Pancreas (tissue), 10 donors: ENCODE data around the gene PIK3AP1. TPM values are rescaled to one million over a fixed set of nuclear protein-coding genes. Genes with fewer than 3 reads are reported as not detected.

Experiments used
- ATAC-seq, 4 donors: fragments of 200-7000 bp; cut with Tn5 transposase; one replicate each; pipeline versions ENCODE4 v1.8.0 to v1.9.1; 2020; ENCODE audit warnings: mild to moderate bottlenecking in 4 of 4, moderate library complexity in 4 of 4
- DNase-seq, 6 donors: peaks; one replicate each; pipeline ENCODE4 v3.0.0-alpha.2; 2020
- FAIRE-seq: peaks from 2 replicates; lab custom pipeline; 2012; peaks lifted over from hg19 to GRCh38; lab: Jason Lieb, UNC
- H3K27ac ChIP-seq, 4 donors: fragments of 200-600 bp; sonication (generic); 1 replicate in 3 of 4; 2 replicates in 1 of 4; pipeline versions ENCODE4 v1.5.0 to v1.8.0; 2020
- H3K27me3 ChIP-seq, 4 donors: fragments of 200-600 bp; one replicate each; pipeline ENCODE4 v1.8.0; 2021
- H3K36me3 ChIP-seq, 3 donors: fragments of 200-600 bp; sonication (generic) in 1 of 3; one replicate each; pipeline versions ENCODE4 v1.5.0 to v1.8.0; 2020 to 2021
- H3K4me1 ChIP-seq, 3 donors: fragments of 200-600 bp; one replicate each; pipeline ENCODE4 v1.8.0; 2021
- H3K4me3 ChIP-seq, 4 donors: fragments of 200-600 bp; sonication (generic) in 2 of 4; one replicate each; pipeline versions ENCODE4 v1.5.0 to v1.8.0; 2020 to 2021
- H3K9me3 ChIP-seq, 4 donors: fragments of 200-600 bp; one replicate each; pipeline ENCODE4 v1.8.0; 2021
- CTCF ChIP-seq, 4 donors: fragments of 200-600 bp; sonication (generic) in 3 of 4; IDR thresholded peaks; one replicate each; pipeline versions ENCODE4 v1.5.0 to v1.8.0; 2021; ENCODE audit warnings: antibody characterized with exemption in 4 of 4
- WGBS, 2 donors: extraction: QIAGEN DNeasy Blood & Tissue Kit; methylation state at CpG; one replicate each; pipeline ENCODE4 v1.1.7; 2013; 5-methylcytosine and 5-hydroxymethylcytosine counted together
- intact Hi-C, 3 donors: fragments of 100-400 bp; cut with DNase I; formaldehyde crosslinking; loops; one replicate each; pipeline versions ENCODE4 v1.11.1 to v1.14.2; 2022
- polyA plus RNA-seq, 2 donors: library from polyadenylated mRNA; stranded (reverse); fragments of 200-250 nt; gene quantifications; one replicate each; pipeline ENCODE4 v1.2.3, GENCODE V29; 2013
- total RNA-seq, 6 donors: library from RNA; stranded (reverse); fragmentation: NEBNext Ultra II Directional in 4 of 6; extraction: Animal tissue kit (Norgen Biotek cat#: 25700) in 4 of 6; gene quantifications; one replicate each; pipeline versions ENCODE4 v1.2.1 to v1.2.4, GENCODE V29; 2021 to 2023
- donor health status: healthy with polysubstance abuse.
- donor health status: DM: no; HTN: no; CAD: no; lungs with moderate emphysema.
- donor health status: DM: no; HTN: no; CAD: no.
- donor health status: control.
- donor health status: control.
- donor health status: Bipolar disorder and iron deficiency.
- donor health status: DM: yes; HTN: yes; CAD: no.
- donor health status: DM: no; HTN: no; CAD: no.
- donor health status: DM: no; HTN: no; CAD: no.
- donor health status: DM: yes; HTN: yes; CAD: no.

The PIK3AP1 gene
- total and polyA plus RNA-seq, 8 donors: 15.0 to 71.0 (median 28.2) TPM

DNA sequence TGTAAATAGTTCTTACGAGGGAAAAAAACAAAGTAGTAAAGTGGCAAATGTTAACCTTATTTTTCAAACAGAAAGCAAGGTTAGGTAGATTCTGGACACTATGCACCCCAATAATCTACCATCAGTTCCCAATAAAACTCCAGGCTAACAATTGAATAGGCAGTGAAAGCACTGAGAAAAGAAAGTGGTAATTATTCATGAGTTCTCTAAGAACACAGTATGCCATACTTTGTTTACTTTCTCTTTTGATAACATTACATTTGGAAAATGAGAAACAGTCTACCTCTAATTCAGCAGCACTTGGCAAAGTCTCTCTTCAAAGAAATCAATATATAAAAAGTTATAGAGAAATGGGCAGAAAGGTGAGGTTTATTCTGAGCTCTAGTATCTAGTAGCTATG is 151.9 kb downstream of the PIK3AP1 start:
- no peak for FAIRE-seq
- no peak for TF ChIP-seq CTCF (IDR thresholded peaks at IDR 0.05)
- DNase-seq: no peak
- H3K4me3 ChIP-seq: no peak overlapping the region
- no peaks in the 10 kb centered on the region for H3K36me3 ChIP-seq
- H3K4me1 ChIP-seq: peaks cover 25 to 40% (median 33%) of the 10 kb centered on the region in 3 donors
- H3K27ac ChIP-seq: peak overlapping the region in 2 of 4 donors; percentile 0 to 28
- H3K27me3 ChIP-seq: no peaks in the 10 kb centered on the region
- intact Hi-C loops: no loop called here
- WGBS, 2 donors: 32 to 38% methylated on average over 1 of the region's 1 CpG
- H3K9me3 ChIP-seq: no peaks in the 10 kb centered on the region
- peak in 3 of 4 donors; percentile 35 to 54 (median 48) for ATAC-seq

DNA sequence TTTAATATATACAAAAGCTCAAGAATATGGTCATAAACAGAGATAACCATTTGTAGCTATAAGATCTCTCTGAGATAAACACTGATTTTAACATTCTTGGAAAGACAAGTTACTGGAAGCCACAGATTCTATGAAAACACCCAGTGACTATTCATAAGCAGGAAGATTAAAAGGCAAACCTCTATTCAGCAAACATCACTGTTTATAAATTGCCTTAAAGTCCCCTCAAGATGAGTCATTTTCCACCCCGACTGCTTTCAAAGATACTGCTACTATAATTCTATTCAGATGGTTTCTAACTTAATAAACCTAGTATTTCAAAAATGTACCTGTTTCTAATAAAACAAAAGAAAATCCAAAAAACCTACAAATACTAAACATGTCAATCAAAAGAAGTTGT is 154.5 kb downstream of the PIK3AP1 start:
- 22 to 24% methylated on average over 1 of the region's 1 CpG for WGBS, 2 donors
- H3K27ac ChIP-seq: no peak overlapping the region
- no peaks in the 10 kb centered on the region for H3K36me3 ChIP-seq
- no peak overlapping the region for H3K4me3 ChIP-seq
- intact Hi-C loops: no loop called here
- FAIRE-seq (no peak), ATAC-seq (peak in 1 of 4 donors; percentile 30), DNase-seq (no peak)
- TF ChIP-seq CTCF (IDR thresholded peaks at IDR 0.05): no peak
- no peaks in the 10 kb centered on the region for H3K27me3 ChIP-seq
- no peaks in the 10 kb centered on the region for H3K9me3 ChIP-seq
- H3K4me1 ChIP-seq: peaks cover 15 to 28% (median 18%) of the 10 kb centered on the region in 3 donors

- H3K36me3 ChIP-seq: peaks cover 0 to 7% (median 4%) of the 10 kb centered on the region in 3 donors
- DNase-seq (no peak), FAIRE-seq (peak; percentile 9), ATAC-seq (peak; percentile 44 to 71 (median 64))
- no peaks in the 10 kb centered on the region for H3K9me3 ChIP-seq
- peaks cover 0 to 14% (median 4%) of the 10 kb centered on the region in 3 donors for H3K4me1 ChIP-seq
- WGBS, 2 donors: 56 to 60% methylated on average over 3 of the region's 3 CpGs
- intact Hi-C loops: no loop called here
- no peak for TF ChIP-seq CTCF (IDR thresholded peaks at IDR 0.05)
- no peaks in the 10 kb centered on the region for H3K27me3 ChIP-seq
- H3K27ac ChIP-seq: no peak overlapping the region
- H3K4me3 ChIP-seq: no peak overlapping the region
Observed at GRCh38 chr10:96560966-96561887, 159.1 kb downstream of the PIK3AP1 start.

DNA sequence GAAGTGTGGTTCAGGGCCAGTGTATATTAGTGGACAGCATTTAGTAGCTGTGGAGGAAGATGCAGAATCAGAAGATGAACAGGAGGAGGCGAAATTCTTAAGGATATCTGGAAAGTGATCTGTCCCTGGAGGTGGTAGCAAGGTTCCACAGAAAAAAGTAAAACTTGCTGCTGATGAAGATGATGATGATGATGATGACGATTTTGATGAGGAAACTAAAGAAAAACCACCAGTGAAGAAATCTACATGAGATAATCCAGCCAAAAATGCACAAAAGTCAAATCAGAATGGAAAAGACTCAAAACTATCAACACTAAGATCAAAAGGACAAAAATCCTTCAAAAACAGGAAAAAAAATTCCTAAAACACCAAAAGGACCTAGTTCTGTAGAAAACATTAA is 159.8 kb downstream of the PIK3AP1 start:
- no peak for FAIRE-seq
- intact Hi-C loops: no loop called here
- Histone ChIP-seq H3K4me1 (peaks cover 0 to 10% (median 2%) of the 10 kb centered on the region in 3 donors), H3K4me3 (no peak overlapping the region), H3K9me3 (no peaks in the 10 kb centered on the region), H3K27me3 (no peaks in the 10 kb centered on the region), H3K27ac (no peak overlapping the region), H3K36me3 (peaks cover 0 to 7% (median 4%) of the 10 kb centered on the region in 3 donors)
- no peak for ATAC-seq
- DNase-seq: no peak
- WGBS, 2 donors: 84 to 91% methylated on average over 2 of the region's 2 CpGs
- TF ChIP-seq CTCF (IDR thresholded peaks at IDR 0.05): no peak
